GM12865 (cell line): ENCODE results near the gene RASGEF1C.
"Not testable (repeated sequence)": the region's sequence is repeated elsewhere in the genome, so short reads cannot be mapped to it uniquely, and the experiment has no call there.

Experiments
- DNase-seq: peaks from one replicate; pipeline ENCODE4 v3.0.0; 2010; ENCODE audit warnings: low read depth
- H3K4me3 ChIP-seq: 2 replicates; pipeline ENCODE4 v1.5.1; 2011; ENCODE audit warnings: mild to moderate bottlenecking, low read depth, low read length, control low read depth
- CTCF ChIP-seq: IDR thresholded peaks from 2 replicates; pipeline ENCODE4 v1.5.1; 2011; ENCODE audit warnings: low read length, control low read depth, low read depth, inconsistent platforms; ENCODE audit not compliant: insufficient read depth; ENCODE audit errors: missing control alignments

RASGEF1C gene

GRCh38 chr5:180093241-180093640 is 115.8 kb downstream of the RASGEF1C start:
- H3K4me3 ChIP-seq, result no peak overlapping the region
- no peak for DNase-seq
- no peak for TF ChIP-seq CTCF

- TF ChIP-seq CTCF, result no peak
- DNase-seq, result no peak
- H3K4me3 ChIP-seq, result no peak overlapping the region
Observed at GRCh38 chr5:180090769-180091546, 118.1 kb downstream of the RASGEF1C start.

DNA sequence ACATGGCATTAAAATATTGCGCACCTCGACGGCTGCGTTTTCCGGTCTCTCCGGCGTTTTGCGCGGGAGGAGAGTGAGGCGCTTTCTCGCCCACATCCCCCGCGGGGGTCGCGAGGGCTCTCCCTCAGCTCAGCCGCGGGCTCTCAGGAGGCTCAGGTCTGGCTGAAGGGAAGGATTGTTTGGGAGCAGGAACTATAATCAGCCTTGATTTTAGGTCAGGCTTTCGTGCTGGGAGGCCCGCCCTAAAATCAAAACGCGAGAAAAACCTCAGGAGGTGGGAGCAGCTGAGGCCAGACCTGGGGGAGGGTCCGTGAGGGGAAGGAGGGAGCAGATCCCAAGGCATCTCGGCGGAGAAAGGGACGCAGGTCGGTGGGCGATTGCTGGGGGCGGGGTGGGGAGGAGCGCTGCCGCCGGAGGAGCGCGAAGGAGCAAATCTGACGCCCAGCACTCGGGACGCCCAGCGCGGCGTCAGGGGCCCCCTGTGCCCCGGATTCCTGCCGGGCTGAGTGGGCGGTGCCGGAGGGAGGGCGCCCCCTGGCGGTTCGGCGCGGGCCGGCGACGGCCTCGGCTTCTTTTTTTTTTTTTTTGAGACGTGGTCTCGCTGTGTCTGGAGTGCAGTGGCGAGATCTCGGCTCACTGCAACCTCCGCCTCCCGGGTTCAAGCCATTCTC is 118.8 kb downstream of the RASGEF1C start:
- no peak overlapping the region for H3K4me3 ChIP-seq
- peak; percentile 35 for DNase-seq
- peak; percentile 45 for TF ChIP-seq CTCF

DNA sequence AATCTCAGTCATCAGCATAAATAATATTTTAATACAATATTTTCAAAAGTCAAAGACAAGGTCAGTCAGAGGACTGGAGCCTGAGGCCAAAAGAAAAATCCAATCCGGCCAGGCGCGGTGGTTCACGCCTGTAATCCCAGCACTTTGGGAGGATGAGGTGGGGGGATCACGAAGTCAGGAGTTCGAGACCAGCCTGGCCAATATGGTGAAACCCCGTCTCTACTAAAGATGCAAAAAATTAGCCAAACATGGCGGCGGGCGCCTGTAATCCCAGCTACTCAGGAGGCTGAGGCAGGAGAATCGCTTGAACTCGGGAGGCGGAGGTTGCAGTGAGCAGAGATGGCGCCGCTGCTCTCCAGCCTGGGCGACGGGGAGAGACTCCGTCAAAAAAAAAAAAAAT is 119.4 kb downstream of the RASGEF1C start:
- not testable (repeated sequence) for DNase-seq, H3K4me3 ChIP-seq

- TF ChIP-seq CTCF, result no peak
- no peak overlapping the region for H3K4me3 ChIP-seq
- no peak for DNase-seq
Observed at GRCh38 chr5:180088561-180088960, 120.5 kb downstream of the RASGEF1C start.

- H3K4me3 ChIP-seq, result no peak overlapping the region
- no peak for DNase-seq
- no peak for TF ChIP-seq CTCF
Observed at GRCh38 chr5:180086816-180087399, 122.1 kb downstream of the RASGEF1C start.

DNA sequence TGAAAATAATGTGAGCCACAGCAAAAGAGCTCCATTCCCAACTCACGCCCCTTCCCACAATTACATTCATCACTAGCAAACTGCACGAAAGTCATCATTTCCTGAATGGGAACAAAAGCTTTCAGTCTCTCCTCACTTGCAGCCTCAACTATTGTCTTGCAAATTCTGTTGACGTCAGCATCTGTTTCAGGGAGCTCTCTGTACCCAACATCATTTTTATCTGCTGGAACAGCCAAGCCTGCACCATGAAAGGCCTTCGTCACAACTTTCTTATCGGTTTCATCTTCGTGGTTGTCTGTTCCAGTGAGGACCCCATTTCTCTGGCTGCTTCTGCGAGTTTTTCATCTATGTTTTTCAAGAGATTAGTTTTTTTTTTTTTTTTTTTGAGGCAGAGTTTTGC is 123.2 kb downstream of the RASGEF1C start:
- DNase-seq, result no peak
- no peak overlapping the region for H3K4me3 ChIP-seq
- no peak for TF ChIP-seq CTCF
